HG03520 (cell line): ENCODE measurements around the gene MED12L.

Experiments
- ATAC-seq: cut with Tn5 transposase; IDR thresholded peaks from one replicate; pipeline ENCODE4 v1.9.1; 2021; ENCODE audit warnings: mild to moderate bottlenecking, moderate library complexity; ENCODE audit not compliant: unreplicated experiment

Gene MED12L

DNA sequence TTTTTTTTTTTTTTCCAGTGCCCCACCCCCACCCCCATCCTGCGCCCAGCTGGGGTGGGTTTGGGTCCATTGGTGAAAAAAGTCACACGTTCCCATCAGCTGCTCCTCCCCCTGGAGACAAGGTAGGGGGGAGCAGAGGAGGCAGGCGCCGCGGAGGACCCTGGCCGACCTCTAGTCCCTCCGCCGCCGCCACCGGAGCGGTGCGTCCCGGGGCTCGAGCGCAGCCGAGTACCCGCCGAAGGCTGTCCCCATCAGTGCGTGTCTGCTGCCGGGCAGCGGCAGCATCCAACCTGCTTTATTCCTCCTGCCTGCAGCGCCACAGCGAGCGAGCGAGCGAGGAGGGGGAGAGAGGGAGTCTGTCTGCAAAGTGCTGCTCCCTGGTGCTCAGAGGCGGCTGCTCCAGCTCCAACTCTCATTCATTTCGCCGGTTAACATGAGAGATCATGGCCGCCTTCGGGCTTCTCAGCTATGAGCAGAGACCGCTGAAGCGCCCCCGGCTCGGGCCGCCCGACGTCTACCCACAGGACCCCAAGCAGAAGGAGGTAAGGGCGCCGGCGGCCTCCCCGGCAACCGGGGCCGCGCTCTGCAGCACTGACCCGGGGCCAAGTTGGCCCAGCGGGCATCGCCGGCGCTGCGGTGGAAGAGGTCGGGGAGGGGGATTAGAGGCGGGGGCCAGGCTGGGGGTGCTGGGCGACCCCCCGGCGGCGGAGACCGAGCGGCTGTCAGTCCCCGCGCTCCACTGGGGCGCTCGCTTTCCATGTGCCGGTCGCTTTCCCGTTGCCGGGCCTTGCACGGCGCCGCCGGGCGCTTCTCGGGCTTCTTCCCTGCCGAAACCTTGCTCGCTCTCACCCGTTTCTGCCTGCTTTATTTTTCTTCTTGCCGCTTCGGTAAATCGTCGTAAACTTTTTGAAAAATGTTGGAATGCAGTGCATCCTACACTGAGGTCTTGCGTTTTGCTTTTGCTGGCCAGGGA is 1.3 kb downstream of the MED12L start:
- ATAC-seq, result peak; percentile 66

DNA sequence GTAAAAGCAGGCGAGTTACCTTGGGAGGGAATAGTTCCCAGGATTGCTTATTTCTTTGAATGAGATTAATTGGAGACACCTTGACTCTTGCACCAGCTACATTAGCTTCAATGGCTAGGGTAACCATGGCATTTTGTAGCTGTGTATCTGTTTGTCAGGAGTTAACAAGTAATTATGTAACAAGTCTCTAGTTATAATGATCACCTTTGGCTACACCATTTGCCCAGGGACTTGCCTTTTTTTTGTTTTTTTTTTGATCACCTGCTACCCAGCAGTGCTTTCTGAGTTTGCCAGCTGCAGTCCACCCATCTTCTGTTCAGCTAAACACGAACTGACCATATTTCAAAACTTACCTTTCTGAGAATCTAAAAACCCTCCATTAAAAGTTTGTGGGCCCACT is 2.2 kb downstream of the MED12L start:
- no peak for ATAC-seq

DNA sequence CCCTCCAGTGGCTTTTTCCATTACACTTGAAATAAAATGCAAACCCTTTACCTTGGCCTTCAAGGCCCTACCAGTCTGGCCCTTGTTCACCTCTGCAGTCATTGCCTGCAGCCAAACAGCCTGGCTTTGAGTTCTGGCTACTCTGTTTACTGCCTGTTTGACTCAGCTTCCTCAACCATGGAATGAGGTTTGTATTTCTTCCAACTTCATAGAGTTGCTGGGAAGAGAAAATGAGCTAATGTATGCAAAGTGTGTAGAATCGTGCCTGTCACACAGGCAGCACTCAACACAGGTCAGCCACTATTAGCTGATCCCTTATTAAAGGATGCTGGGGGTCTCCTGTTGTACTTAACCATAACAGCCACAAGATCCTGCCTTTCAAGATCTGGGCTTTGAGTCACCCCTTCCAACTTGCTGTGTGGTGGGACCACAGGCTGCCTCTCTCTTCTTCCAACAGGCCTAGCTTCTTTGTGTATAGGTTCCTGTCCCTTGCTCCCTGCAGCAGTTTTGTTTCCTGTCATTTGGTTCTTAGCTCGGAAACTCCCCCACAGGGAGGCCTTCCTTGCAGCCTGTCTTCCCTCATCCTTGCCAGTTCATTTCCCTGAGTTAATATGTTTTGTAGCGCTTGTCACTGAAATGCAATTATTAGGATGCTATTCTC is 6.4 kb downstream of the MED12L start:
- ATAC-seq, result no peak

DNA sequence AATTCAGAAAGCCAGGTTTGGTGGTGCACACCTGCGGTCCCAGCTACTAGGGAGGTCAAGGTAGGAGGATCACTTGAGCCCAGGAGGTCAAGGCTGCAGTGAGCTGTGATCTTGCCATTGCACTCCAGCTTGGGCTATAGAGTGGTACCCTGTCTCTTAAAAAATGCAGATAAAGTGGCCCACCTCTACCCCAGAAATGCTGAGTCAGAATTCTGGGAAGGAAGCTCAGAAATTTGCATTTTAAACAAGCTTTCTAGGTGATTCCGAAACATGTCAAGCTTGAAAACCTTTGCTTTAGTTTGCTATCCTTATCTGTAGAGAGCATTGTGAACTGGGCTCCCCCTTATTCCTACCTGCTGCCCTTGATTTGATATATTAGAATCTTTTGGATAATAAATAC is 7.7 kb downstream of the MED12L start:
- no peak for ATAC-seq

DNA sequence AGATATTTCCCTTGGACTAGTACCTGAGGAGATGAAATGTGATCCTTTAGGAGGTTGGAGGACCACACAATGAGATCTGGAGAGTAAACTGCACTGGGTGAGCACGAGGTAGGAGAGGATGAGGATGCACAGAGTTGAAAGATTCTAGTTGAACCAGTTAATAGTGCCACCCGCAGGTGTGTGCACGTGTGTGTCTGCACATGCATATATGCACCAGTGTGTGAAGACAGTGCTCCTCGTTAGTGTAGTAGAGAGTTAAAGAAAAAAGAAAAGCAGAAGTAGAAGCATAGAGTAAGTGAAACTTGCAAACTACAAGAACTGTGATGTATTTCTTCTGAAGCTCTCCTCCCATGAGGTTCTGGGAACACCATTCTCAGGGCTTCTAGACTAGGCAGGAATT is 8.4 kb downstream of the MED12L start:
- no peak for ATAC-seq

DNA sequence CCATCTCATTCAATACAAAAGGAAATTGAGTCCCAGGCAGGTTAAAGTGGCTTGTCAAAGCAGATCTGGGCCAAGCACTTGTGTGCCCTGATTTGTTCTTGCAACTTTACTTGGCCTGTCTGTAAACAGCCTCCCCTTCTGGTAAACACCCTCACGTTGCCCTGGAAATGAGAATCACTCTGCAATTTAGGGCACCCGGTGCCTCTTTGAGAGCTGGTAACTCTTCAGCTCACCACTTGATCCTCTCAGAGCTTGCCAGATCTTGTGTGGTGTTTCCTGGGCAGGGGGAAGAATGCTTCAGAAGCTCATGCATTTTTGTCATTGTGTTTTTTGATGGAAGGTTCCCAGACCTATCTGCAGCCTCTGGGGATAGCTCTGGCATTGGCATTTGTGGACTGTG is 11.3 kb downstream of the MED12L start:
- ATAC-seq, result no peak

DNA sequence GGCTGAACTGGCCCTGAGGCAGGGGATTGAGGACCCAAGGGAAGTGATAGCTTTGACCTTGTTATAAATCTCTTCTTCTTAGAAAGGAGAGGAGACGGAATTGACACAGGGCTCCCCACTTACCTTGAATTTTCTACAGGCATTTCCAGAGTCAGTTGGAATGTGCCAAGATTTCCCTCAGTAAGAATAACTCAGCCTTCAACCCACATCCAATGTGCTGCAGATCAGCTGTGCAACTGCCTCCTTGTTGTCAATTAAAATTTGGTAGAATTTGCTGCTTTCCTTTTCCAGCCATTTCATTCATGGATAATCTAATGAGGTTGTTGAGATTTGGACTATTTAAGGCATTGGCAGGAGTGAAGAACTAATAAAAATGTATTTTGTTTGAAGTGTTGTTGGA is 14.6 kb downstream of the MED12L start:
- ATAC-seq, result no peak

DNA sequence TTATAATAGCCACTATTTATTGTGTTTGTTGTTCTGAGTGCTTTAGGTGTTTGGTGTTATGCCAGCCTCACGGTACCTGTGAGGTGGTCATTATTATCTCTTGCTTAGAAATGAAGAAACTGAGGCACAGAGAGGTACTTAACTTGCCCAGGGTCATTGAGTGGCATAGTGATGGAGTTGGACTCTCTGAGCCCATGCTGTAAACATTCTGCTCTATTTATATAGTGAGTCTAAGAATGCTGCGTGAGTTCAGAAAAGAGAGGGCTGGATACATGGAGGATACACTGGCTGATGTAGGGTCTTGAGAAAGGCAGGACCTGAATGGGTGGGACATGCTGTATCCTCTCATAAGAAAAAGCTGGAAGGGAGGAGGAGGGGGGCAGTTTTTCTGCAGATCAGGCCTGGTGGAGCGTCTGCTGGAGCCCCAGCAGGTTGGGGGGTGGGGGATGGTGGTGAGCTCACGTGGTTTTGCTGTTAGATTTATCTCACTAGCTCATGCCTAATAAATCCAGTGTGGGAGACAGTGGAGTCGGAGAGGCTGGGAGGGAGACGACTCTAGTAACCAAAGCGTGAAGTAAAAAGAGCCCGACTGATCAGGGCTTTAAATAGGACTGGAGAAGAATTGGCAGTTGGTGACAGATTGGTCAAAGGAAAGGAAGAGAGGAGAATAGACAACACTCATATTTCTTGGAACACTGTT is 16.0 kb downstream of the MED12L start:
- ATAC-seq, result no peak

DNA sequence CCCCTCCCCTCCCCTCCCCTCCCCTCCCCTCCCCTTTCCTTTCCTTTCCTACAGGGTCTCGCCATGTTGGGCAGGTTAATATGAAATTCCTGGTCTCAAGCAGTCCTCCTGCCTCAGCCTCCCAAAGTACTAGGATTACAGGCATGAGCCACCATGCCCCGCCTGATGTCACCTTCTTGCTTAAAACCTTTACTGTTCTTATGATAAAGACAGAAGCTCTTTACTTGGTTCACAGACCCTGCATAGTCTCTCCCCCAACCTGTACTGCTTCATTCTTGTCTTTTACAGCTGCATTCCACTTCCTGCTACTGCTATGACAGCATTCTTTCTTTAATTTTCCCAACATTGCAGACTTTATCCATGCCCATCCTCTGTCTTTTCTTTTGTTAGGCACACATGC is 20.8 kb downstream of the MED12L start:
- no peak for ATAC-seq

DNA sequence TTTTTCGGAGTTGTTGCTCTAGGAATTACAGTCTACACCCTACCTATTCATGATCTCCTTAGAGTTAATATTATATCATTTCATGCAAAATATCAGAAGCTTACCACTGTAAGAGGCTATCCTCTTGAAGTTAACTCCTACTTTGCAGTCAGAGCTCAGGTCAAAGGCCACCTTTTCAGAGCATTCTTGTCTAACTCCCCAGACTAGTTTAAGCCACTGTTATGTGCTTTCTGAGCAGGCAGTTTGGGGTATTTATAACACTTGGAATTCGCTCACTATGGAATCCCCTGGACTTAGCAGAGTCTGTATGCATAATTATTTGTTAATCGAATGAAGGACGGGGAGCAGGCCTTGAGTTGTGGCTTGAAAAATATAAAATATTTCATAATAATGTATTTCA is 21.7 kb downstream of the MED12L start:
- no peak for ATAC-seq

DNA sequence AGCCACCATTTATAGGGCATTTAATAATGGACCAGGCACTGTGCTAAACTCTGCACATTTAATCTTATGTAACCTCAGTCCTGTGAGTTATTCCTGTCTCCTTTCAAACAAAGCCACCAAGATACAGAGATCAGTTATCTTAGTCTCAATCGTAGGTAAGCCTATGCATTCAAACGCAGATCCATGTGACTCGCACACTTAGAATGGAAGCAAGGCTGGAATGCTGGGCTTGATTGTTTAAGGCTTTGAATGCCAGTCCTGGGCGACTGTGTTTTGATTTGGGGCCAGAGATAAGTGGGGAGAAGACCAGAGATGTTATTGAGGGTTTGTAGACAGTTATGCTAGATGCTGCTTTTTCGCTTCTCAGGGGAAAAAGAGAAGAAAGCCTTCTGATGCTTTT is 22.2 kb downstream of the MED12L start:
- no peak for ATAC-seq

DNA sequence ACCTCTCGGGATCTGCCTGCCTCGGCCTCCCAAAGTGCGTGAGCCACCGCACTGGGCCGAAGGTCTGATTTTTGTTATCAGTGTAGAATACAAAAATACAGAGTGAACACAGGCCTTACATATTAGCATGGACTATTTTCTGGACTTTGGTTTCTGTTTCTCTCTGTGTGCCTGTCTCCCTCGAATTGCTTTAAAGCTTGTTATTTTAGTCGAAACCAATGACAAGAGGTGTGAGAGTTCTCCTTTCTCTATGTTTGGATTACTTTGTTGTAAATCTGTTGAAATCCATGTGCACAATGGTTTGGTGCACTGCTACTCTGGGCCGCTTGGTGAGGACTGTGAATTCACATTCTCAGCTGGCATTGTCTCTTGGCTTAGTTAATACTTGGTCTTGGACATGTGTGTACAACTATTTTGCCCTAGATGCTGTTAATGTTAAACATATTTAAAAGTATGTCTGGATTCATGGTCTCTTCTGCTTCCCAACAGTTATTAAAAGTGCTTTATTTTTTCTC is 23.9 kb downstream of the MED12L start:
- ATAC-seq, result no peak

DNA sequence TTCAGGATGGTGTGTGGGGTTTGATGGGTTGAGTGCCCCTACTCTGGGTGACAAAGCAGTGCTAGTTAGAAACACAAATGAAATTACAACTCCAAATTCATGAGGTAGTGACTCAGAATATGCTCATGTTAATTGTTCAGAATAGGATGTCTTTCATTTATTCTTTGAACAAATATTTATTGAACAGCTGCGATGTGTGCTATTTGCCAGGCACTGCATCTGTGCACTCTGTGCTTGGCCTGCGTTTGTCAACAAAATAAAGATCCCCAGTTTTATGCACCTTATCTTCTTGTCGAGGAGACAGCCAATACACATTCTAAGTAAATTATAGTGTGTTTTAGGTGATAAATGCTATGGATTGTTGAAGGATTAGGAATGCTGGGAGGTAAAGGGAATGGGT is 27.3 kb downstream of the MED12L start:
- no peak for ATAC-seq

DNA sequence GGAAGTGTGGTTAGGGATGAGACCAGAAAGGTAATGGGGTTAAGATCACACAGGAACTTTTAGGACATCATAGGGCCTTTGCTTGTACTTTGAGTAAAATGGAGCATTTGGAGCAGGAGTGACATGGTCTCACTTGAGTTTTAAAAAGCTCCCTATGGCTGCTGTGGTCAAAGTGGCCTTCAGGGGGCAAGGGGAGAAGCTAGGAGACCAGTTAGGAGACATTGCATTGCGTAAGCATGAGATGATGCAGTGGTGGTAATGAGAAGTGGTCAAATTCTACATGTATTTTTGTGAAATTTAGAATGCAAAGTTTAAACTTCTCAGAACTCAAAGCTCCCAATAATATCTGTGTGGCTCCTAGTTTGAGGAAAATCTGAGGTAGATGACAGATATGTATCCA is 27.9 kb downstream of the MED12L start:
- ATAC-seq, result no peak

DNA sequence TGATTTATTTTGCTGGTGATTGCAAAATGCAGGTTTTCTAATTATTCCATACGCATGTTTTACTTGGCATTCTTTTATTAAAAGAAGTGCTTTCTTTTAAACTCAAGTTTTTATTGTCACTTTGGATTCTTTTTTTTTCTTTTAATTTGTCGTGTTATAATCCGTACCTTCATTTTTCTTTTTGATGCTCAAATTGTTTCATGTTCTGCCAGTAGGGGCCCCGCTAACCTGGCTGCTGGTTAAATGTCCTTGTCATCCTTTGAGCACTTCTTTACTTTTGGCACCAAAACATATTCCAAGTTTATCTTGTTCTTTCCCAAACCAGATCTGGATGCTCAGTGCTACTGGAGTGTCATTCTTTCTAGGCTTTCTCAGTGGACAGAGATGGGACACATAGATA is 31.6 kb downstream of the MED12L start:
- ATAC-seq, result no peak

DNA sequence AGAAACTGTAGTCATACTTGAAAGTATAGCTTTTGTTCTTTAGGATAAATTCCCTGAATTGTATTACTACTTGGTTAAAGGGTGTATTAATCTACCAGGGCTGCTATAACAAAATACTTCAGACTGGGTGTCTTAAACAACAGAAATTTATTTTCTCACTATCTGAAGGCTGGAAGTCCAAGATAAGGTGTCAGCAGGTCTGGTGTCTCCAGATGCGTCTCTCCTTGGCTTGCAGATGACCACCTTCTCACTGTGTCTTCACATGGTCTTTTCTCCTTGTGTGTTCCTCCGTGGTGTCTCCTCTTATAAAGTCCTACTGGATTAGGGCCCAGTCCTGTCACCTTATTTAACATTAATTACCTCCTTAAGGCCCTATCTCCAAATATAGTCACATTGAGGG is 33.7 kb downstream of the MED12L start:
- no peak for ATAC-seq

DNA sequence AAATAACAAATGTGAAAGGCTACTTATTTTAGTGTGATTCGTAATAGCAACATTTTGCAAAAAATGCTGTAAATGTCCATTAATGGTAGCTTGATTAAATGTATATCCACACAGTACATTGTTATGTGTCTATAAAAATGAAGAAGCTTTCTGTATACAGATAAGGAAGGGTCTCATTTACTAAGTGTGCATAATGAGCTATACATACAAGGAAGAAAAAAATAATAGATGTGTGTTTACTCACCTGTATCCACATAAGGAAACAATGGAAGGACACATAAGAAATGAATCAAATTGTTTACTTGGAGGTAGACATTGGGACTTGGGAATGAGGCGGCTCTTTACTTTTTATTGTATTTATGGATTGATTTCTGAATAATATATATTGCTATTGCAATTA is 34.9 kb downstream of the MED12L start:
- ATAC-seq, result no peak

DNA sequence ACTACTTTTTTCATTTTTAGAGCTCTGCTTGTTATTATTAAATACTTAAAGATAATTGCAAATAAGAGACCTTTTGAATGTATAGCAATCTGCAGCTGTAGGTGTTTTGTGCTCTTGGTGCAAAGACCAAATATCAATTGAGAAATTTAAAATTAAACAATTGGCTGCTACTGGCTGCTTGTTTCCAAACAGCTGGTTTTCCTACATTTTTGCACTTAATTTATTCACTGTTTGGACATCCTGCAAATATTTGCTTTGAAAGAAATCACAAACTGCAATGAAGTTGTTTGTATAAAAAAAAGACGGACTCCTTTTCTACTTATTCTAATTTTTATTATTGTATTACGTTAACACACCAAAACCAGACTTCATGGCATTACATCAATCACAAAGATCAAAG is 35.6 kb downstream of the MED12L start:
- no peak for ATAC-seq

DNA sequence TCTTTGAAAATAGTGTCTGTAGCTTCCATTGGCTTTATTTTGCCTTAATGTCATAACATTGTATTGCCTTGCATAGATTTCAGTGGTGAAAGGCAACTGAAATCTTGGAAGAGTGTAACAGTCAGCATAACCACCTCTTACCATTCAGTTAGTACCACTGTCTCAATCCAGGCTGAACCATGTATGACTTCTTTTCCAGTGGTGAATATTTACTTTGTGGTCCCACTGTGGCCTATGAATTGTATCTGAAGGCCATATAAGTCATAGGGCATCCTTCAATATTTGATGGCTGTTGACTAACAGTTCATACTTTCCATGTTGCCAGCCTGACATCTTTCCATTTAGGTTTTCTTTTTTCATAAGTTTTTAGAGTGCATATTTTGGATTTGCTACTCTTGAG is 38.4 kb downstream of the MED12L start:
- ATAC-seq, result no peak

DNA sequence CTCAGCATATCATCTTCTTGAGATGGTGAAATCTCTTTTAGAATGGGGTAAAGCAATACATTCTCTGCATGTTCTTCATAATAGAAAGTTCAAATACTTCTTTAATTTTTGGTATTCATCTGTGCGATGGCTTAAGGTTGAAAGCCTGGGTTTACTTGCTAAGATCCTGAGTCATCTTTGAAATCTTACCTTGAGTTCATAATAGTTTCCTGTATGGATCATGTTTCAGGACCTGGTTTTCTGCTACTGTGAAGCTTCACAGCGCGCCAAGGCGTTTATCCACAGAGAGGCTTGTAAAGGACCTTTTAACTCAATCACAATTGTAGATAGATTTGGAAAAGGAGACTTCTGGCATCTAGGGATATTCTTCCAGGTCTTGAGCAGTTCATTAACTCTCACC is 39.0 kb downstream of the MED12L start:
- ATAC-seq, result no peak

DNA sequence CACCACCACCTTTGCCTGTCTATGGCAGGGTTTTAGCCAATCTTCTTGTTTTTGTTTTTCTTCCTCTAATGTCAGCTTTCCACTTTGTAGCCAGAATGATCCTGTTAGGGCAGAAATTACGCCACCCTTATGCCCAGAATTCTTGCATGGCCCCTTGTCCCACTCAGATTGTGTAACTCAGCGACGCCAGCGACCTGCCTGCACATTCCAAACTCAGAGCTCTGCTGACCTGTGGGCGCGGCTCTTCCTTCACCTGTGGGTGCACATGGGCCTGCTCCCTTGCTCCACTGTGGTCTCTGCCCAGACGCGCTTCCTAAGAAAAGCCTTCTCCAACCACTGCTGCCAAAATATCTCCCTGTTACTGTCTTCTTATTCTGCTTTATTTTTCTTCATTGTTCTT is 45.0 kb downstream of the MED12L start:
- ATAC-seq, result no peak

DNA sequence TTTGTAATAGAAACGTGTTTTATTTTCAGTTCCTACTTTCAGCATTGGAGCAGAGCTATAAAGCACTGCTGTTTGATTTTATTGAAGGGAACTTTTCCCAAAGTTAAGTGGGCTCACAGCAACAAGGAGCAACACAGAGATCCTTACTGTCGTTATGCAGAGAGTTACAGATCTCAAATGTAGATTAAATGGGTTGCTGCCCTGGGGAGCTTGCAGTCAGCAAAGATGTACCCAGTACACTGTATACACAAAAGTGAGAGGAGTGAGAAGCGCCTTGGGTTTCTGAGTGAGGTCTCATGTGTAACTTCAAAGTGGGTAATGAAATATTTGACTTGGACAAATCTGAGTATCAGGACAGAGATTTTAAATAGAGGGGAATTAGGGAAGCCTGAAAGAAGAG is 47.7 kb downstream of the MED12L start:
- ATAC-seq, result no peak
